ENCODE data around the gene CYB5R3. TPM values are rescaled to one million over a fixed set of nuclear protein-coding genes. Genes with fewer than 3 reads are reported as not detected.

Gene CYB5R3
- total RNA-seq, 2 experiments from 2014 or later: 68.4 to 74.3 TPM

DNA sequence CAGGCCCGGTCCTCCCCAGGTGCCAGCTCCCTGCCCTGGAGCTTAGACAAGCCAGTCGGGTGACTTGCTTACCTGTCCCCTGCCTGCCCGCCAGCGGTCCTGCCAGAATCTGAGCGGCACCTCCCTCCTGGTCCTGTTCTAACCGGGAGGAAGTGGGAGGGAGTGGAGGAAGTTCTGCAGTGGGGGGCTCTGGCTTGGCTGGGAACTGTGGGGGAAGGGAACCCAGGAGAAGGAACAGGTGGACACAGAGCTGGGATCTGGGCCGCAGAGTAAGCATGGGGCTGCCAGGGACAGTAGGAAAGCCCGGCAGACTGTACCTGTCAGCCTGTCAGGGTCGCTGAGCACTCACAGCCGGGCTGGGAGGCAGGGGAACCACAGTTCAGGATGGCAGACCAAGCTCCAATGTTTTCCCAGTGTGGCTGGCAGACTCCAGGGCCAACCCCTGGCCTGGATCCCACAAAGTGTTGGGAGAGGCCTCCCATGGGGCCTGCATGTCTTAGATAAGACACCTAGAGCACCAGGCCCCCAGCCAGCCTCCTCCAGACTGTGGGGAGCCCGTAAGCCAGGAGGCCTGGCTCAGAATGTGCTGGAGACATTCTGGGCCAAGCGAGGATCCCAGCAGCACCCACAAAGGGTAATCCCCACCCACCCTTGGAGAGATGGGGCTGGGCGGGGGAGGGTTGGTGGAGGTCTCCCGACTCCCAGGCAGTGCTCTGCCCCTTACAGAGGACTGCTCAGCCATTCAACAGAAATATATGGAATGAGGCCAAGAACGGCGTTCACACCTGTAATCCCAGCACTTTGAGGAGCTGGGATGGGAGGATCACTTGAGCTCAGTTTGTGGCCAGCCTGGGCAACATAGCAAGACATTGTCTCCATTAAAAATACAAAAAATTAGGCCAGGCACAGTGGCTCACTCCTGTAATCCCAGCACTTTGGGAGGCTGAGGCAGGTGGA, 2.3 kb downstream of the CYB5R3 start:
- no peaks in the 10 kb centered on the region for H3K27me3 Mint-ChIP-seq
- peaks cover 3% of the 10 kb centered on the region for H3K36me3 Mint-ChIP-seq (ENCODE audit: low read depth)
- H3K4me3 Mint-ChIP-seq: no peak overlapping the region
- H3K27ac Mint-ChIP-seq: no peak overlapping the region
- DNase-seq: no peak
- H3K9me3 Mint-ChIP-seq: no peaks in the 10 kb centered on the region
- H3K4me1 Mint-ChIP-seq: peaks cover 29% of the 10 kb centered on the region
- POLR2A ChIA-PET: interaction anchor here (0.6 to 5.8 kb wide), 4 partner anchors 9 to 210 kb away, joined by 3 to 79 read pairs (median 3); partner anchors contain the start of genes ARFGAP3 and POLDIP3
- CTCF ChIA-PET: no interaction called here

DNA sequence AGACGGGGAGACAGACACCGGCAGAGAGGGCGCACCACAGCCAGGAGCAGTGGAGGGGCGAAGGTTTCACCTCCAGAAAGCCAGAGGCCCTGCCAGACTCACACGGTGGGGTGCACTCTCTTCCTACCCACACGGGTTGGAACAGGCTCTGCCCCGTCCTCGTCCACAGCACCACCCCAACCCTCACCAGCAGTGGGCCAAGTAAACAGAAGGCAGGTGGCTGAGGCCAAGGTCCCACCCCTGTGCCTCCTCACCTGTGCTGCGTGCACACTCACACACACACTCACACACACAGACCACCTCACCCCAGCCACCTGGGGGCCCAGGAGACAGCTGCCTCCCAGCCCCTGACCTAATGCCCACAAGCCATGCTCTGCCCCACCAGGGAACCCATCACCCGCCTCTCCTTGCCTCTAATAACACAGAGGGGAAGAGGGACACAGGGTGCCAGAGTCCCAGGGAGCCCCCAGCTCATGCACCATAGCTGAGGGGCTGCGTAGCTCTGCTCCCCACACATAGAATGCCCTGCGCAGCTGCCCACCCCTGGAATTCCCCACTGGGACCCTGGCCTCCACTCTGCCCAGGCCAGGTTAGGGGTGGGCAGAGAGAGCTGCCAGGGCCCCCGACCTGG, 3.1 kb downstream of the CYB5R3 start:
- DNase-seq: no peak
- H3K9me3 Mint-ChIP-seq: no peaks in the 10 kb centered on the region
- ChIA-PET POLR2A (interaction anchor here (0.6 to 5.8 kb wide), 4 partner anchors 9 to 211 kb away, joined by 3 to 79 read pairs (median 3); partner anchors contain the start of genes ARFGAP3 and POLDIP3), CTCF (no interaction called here)
- H3K4me1 Mint-ChIP-seq: peaks cover 29% of the 10 kb centered on the region
- no peak overlapping the region for H3K4me3 Mint-ChIP-seq
- peaks cover 3% of the 10 kb centered on the region for H3K36me3 Mint-ChIP-seq (ENCODE audit: low read depth)
- H3K27ac Mint-ChIP-seq: no peak overlapping the region
- no peaks in the 10 kb centered on the region for H3K27me3 Mint-ChIP-seq

DNA sequence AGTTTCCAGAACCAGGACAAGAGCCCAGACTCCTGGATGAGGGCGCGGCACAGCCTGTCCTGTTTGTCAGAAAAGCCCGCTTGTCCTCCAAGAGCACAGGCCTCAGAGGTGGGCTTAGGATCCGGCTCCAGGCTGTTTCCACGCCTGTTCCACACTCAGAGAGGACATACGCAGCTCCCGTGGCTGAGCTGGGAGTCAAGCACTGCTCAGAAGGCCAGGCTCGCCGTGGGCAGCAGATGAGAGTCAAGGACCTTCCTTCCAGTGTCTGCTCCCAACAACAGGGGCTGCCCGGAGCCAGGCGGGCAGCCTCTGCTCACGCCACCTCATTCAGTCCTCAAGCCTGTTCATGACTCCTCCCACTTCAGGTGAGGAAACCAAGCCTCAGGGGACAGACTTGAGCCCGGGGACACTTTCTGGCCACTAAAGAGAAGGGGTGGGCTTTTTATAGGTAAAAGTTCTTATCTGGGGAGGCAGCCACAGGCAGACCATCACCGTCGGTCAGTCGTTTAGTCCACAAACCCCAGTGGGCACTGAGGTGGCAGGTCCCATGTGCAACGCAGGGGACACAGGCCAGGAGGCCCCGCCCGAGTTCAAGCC, 3.8 kb downstream of the CYB5R3 start:
- Mint-ChIP-seq H3K9me3 (no peaks in the 10 kb centered on the region), H3K4me3 (no peak overlapping the region), H3K4me1 (peaks cover 29% of the 10 kb centered on the region), H3K36me3 (ENCODE audit: low read depth) (peaks cover 3% of the 10 kb centered on the region), H3K27ac (no peak overlapping the region), H3K27me3 (no peaks in the 10 kb centered on the region)
- DNase-seq: no peak
- ChIA-PET CTCF (no interaction called here), POLR2A (interaction anchor here (3.9 to 5.8 kb wide), 2 partner anchors 30 kb away, joined by 29 to 79 read pairs; partner anchors contain the start of gene POLDIP3)

DNA sequence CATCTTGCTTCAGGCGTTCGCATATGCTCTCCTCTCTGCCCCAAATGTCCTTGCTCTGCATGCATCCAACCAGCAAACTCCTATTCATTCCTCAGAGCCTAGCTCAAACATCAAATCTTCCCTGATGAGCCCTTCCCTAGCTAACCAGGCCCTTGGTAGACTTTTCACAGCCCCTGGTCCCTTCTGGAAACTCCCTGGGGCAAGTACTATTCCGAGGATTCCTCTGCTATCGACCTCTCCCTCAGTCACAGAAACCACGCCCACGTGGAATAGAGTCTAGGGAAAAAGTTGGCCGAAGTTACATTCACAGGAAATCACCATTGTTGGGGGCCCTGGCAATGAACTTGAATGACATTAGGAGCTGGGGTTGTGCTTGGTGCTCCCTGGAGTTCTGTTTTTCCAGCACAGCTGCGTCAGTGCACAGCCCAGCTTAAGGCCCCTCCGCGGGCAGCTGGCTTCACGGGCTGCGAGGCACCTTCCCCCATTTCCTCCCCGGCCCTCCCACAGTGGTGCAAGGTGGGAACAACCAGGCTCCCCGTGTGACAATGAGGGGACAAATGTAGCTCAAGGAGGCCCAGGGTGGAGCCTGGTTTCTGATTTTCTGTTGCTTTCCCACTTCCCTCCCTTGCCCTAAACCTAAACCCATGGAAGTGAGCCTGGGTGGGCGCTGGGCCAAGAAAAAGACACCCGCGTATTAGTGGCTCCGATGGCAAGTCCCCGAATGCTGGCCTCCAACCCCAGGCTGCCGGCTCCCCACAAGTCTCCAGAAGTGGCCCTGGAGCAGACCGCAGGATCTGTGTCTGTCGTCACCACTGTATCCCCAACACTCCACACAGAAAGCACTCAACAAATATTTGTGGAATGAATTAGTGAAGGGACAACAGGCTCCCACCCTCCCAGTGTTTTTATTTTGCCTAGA, 4.5 kb downstream of the CYB5R3 start:
- ChIA-PET CTCF (interaction anchor here (0.5 kb wide), 2 partner anchors 118 to 482 kb away, joined by 3 read pairs; no protein-coding TSS in a partner anchor), POLR2A (interaction anchor here (3.9 kb wide), 1 partner anchor 29 kb away, joined by 29 read pairs; the partner anchor contains the start of gene POLDIP3)
- no peak overlapping the region for H3K27ac Mint-ChIP-seq
- no peaks in the 10 kb centered on the region for H3K9me3 Mint-ChIP-seq
- no peak overlapping the region for H3K4me3 Mint-ChIP-seq
- H3K4me1 Mint-ChIP-seq: peaks cover 28% of the 10 kb centered on the region
- no peak for DNase-seq
- H3K27me3 Mint-ChIP-seq: no peaks in the 10 kb centered on the region
- peaks cover 3% of the 10 kb centered on the region for H3K36me3 Mint-ChIP-seq (ENCODE audit: low read depth)

DNA sequence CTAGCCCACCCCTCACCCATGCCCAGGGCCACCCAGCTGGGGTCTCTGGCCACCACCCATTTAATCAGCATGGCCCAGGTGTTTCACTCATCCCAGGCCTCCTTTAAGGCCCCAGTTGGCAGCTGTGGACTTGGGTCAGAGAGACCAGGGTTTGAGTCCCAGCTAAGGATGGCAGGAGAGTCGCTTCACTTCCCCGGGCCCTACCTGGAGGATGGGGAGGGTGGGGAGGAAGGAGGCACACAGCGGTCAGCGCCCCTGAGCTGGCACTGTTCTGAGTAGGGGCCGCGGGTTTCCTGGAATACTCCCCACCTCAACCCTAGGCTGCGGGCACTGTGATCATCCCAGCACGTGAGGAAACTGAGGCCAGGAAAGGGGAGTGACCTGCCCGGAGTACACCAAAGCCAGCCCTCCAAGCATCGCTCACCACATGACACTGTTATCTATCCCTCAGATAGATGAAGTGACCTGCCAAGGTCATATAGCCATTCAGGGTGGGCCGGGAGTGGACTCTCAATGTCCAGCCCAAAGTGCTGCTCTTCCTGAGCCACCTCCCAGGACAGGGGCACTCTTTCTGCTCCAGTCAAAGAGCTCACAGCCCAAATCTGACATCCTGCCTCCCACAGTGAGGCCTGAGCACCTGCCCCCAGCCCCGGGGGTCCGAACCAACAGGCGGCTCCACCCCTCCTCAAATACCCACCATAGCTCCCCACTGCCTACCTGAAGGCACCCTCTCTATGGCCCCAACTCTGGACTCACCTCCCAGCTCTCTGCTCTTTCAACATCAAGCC, 5.4 kb downstream of the CYB5R3 start:
- H3K36me3 Mint-ChIP-seq (ENCODE audit: low read depth): peaks cover 3% of the 10 kb centered on the region
- no peak overlapping the region for H3K27ac Mint-ChIP-seq
- H3K4me1 Mint-ChIP-seq: peaks cover 27% of the 10 kb centered on the region
- H3K9me3 Mint-ChIP-seq: no peaks in the 10 kb centered on the region
- CTCF ChIA-PET: no interaction called here
- DNase-seq: no peak
- POLR2A ChIA-PET: interaction anchor here (3.9 kb wide), 1 partner anchor 28 kb away, joined by 29 read pairs; the partner anchor contains the start of gene POLDIP3
- no peaks in the 10 kb centered on the region for H3K27me3 Mint-ChIP-seq
- no peak overlapping the region for H3K4me3 Mint-ChIP-seq

DNA sequence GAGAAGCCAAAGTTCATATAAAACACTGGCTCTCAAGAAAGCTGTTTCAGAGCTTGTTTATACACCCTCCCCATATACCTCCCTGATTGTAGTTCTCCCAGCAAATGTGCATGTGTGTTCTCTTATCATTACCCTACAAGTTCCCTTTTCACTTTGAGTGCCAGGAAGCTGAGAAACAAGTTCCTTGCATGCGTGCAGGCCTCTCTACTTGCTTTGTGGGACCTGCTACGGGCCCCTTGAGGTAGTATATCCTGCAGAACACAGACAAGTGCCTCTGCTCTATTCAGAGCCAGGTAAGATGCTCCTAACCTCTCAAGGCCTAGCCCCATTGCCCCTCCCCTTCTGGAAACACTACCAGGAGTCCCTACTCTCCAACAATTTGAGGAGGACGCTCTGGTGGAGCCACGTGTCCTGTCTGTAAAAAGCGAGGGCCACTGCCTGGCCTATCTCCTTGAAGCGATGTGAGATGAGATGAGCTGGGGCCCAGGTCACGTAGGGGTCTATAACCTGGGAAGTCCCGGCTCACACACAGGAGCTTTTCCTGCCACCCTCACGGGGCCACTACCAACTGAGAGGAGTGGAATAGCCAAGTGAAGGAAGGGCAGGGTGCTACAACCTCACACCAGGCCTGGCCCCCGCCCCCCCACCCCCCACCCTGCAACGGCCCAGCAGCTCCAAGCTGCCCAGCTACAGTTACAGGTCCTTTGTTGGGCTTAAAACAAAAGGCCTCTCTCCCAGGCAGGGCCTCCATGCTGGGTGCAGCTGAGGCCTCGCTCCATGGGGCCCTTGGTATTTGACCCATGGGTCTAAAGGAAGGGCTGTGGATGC, 6.2 kb downstream of the CYB5R3 start:
- ChIA-PET POLR2A (interaction anchor here (3.9 kb wide), 1 partner anchor 27 kb away, joined by 29 read pairs; the partner anchor contains the start of gene POLDIP3), CTCF (no interaction called here)
- Mint-ChIP-seq H3K27ac (no peak overlapping the region), H3K4me1 (peaks cover 19% of the 10 kb centered on the region), H3K9me3 (no peaks in the 10 kb centered on the region), H3K27me3 (no peaks in the 10 kb centered on the region), H3K4me3 (no peak overlapping the region), H3K36me3 (ENCODE audit: low read depth) (no peaks in the 10 kb centered on the region)
- no peak for DNase-seq

DNA sequence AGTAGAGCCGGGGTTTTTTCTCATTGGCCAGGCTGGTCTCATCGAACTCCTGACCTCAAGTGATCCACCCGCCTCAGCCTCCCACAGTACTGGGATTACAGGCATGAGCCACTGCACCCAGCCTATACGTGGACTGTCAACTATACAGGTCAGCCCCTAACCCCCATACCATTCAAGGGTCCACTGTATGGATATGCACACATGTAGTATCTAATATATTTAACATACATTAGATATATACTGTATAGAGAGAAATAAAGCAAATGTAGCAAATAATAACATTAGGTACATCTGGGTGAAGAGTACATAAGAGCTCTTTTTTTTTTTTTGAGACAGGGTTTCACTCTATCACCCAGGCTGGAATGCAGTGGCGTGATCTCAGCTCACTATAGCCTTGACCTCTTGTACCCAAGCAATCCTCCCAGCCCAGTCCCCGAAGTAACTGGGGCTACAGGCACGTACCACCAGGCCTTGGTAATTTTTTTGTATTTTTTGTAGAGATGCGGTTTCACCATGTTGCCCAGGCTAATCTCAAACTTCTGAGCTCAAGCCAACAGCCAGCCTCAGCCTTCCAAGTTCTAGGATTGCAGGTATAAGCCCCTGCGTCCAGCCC, 7.3 kb downstream of the CYB5R3 start:
- H3K27me3 Mint-ChIP-seq: no peaks in the 10 kb centered on the region
- ChIA-PET POLR2A (interaction anchor here (3.9 kb wide), 1 partner anchor 26 kb away, joined by 29 read pairs; the partner anchor contains the start of gene POLDIP3), CTCF (no interaction called here)
- peaks cover 9% of the 10 kb centered on the region for H3K4me1 Mint-ChIP-seq
- H3K4me3 Mint-ChIP-seq: no peak overlapping the region
- DNase-seq: no peak
- no peak overlapping the region for H3K27ac Mint-ChIP-seq
- H3K36me3 Mint-ChIP-seq (ENCODE audit: low read depth): peaks cover 3% of the 10 kb centered on the region
- H3K9me3 Mint-ChIP-seq: no peaks in the 10 kb centered on the region

DNA sequence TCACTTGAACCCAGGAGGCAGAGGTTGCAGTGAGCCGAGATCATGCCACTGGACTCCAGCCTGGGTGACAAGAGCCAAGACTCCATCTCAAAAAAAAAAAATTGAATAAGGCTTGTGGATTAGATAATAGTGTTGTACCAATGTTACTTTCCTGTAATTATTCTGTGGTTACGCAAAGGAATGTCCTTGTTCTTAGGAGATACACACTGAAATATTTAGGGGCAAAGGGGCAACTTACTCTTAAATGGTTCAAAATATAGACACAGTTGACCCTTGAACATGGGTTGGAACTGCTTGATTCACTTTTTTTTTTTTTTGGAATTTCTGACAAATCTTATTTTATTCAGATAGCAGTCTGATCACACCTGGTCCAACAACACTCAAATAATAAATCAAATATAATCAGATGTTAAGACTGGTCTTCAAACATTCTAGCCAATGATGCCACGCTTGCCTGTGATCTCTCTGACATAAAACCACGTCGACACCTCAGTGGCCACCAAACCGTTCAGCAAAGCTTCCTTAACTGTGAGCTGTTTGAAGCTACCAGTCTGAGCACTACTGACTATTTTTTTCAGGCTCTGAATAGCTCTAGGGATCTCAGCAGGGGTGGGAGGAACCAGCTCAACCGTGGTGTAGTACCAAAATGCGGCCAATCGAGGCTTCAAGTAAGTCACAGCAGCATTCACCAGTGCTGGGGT, 9.5 kb downstream of the CYB5R3 start:
- ChIA-PET POLR2A (interaction anchor here (4.7 kb wide), 1 partner anchor 25 kb away, joined by 28 read pairs; the partner anchor contains the start of gene POLDIP3), CTCF (interaction anchor here (1.5 kb wide), 1 partner anchor 18 kb away, joined by 4 read pairs; no protein-coding TSS in a partner anchor)
- Mint-ChIP-seq H3K27me3 (no peaks in the 10 kb centered on the region), H3K27ac (peak overlapping the region; percentile 6), H3K4me3 (no peak overlapping the region), H3K4me1 (no peaks in the 10 kb centered on the region), H3K36me3 (ENCODE audit: low read depth) (peaks cover 3% of the 10 kb centered on the region), H3K9me3 (no peaks in the 10 kb centered on the region)
- DNase-seq: no peak

DNA sequence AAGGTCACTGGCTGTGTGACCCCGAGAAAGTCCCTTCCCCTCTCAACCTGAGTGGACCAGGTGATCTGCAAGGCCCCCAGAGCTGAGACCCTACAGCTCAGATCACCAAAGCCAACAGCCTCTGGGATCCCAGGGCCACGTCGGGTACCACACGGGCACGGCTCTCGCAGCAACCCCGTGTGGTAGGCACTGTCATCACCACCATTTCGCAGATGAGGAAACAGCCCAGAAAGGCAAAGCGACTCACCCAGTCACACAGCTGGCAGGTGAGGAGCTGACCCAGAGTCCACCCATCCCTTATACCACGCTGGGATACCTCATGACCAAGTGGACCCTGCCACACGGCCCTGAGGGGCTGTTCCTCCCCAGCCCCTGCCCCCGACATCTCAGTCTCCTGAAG, 11.6 kb downstream of the CYB5R3 start:
- Mint-ChIP-seq H3K36me3 (ENCODE audit: low read depth) (peaks cover 7% of the 10 kb centered on the region), H3K27ac (no peak overlapping the region), H3K4me3 (no peak overlapping the region), H3K27me3 (no peaks in the 10 kb centered on the region), H3K9me3 (no peaks in the 10 kb centered on the region), H3K4me1 (no peaks in the 10 kb centered on the region)
- ChIA-PET POLR2A (interaction anchor here (4.7 kb wide), 1 partner anchor 23 kb away, joined by 28 read pairs; the partner anchor contains the start of gene POLDIP3), CTCF (no interaction called here)
- DNase-seq: no peak

DNA sequence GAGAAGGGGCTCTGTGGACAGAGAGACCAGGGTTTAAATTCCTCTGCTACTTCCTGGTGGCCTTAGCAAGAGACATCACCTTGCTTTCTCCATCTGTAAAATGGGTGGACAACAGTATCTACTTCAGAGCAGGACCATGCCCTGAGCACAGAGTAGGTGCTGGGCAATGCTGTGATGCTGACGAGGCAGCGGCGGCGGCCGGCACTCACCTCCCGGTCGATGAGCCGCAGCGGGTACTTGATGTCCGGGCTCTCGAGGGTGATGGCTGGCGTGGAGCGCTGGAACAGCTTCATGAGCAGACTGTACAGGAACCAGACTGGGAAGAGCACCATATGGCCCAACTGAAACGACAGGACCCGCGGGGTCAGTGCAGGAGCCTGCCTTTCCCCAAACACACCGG, 12.7 kb downstream of the CYB5R3 start:
- no peaks in the 10 kb centered on the region for H3K27me3 Mint-ChIP-seq
- CTCF ChIA-PET: no interaction called here
- no peaks in the 10 kb centered on the region for H3K4me1 Mint-ChIP-seq
- no peak for DNase-seq
- H3K36me3 Mint-ChIP-seq (ENCODE audit: low read depth): peaks cover 7% of the 10 kb centered on the region
- H3K9me3 Mint-ChIP-seq: no peaks in the 10 kb centered on the region
- POLR2A ChIA-PET: interaction anchor here (0.7 to 4.7 kb wide), 2 partner anchors 10 to 22 kb away, joined by 3 to 28 read pairs; partner anchors contain the start of gene POLDIP3
- no peak overlapping the region for H3K4me3 Mint-ChIP-seq
- H3K27ac Mint-ChIP-seq: no peak overlapping the region
